Measurements from ENCODE around the gene NSD1.

NSD1 gene

DNA sequence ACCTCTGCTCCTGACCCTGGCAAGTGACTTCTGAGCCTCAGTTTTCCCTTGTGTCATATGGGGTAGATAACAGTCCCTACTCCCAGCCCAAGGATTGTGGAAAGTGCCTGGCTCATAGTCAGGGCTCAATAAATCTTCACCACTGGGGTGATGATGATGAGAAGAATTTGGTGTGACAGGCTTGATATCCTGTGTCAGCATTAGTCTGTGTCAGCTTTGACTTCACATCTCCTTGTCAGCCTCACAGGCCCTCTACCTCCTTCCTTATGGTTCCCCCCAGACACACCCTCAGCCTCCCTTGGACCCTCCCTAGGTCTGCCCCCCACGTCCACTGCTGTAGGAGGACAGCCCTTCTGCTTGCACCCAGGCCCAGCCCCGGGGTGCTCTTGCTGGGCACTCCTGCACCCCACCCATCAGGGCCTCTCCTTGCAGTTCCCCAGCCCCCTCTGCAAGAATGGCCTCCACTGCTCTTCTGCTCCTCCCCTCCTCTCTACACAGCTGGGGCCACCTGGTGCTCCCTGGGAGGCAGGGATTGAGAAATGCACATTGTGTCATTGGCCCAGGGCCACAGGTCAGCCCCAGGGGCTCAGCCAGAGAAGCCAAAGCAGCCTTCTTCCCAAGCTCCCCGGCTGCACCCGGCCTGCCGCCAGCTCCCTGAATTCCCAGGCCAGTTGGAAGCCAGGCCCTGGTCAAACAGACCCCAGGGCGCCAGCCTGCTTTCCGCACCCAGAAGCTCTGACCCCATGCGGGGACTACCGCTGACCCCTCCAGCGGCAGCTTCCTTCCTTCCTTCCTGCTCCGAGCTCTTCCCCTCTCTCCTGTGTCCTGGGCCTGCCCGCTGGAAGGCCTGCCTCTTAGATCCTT is 39.1 kb upstream of the NSD1 start:
- Mint-ChIP-seq H3K27me3 (peaks cover 8% of the 10 kb centered on the region), H3K4me3 (no peak overlapping the region), H3K4me1 (peaks cover 2% of the 10 kb centered on the region), H3K36me3 (peaks cover 2% of the 10 kb centered on the region), H3K27ac (no peak overlapping the region), H3K9me3 (no peaks in the 10 kb centered on the region)
- ATAC-seq (ENCODE audit: low read depth) (no peak), DNase-seq (ENCODE audit: low spot score in 2 of 2) (no peak)

GRCh38 chr5:177095088-177095669 is 38.4 kb upstream of the NSD1 start:
- Mint-ChIP-seq H3K36me3 (peaks cover 2% of the 10 kb centered on the region), H3K4me1 (peaks cover 7% of the 10 kb centered on the region), H3K4me3 (no peak overlapping the region), H3K27me3 (peaks cover 8% of the 10 kb centered on the region), H3K9me3 (no peaks in the 10 kb centered on the region), H3K27ac (no peak overlapping the region)
- DNase-seq (ENCODE audit: low spot score in 2 of 2), result no peak
- no peak for ATAC-seq (ENCODE audit: low read depth)

- H3K4me1 Mint-ChIP-seq, result peaks cover 7% of the 10 kb centered on the region
- H3K4me3 Mint-ChIP-seq, result no peak overlapping the region
- DNase-seq (ENCODE audit: low spot score in 2 of 2), result no peak
- no peak overlapping the region for H3K27ac Mint-ChIP-seq
- H3K9me3 Mint-ChIP-seq, result no peaks in the 10 kb centered on the region
- peaks cover 2% of the 10 kb centered on the region for H3K36me3 Mint-ChIP-seq
- peaks cover 12% of the 10 kb centered on the region for H3K27me3 Mint-ChIP-seq
- no peak for ATAC-seq (ENCODE audit: low read depth)
These were observed 37.2 kb upstream of the NSD1 start for GRCh38 chr5:177096162-177097015.

- Mint-ChIP-seq H3K36me3 (peaks cover 2% of the 10 kb centered on the region), H3K27ac (peak overlapping the region; percentile 39), H3K9me3 (no peaks in the 10 kb centered on the region), H3K4me1 (peaks cover 7% of the 10 kb centered on the region), H3K4me3 (no peak overlapping the region), H3K27me3 (peaks cover 12% of the 10 kb centered on the region)
- no peak for ATAC-seq (ENCODE audit: low read depth)
- no peak for DNase-seq (ENCODE audit: low spot score in 2 of 2)
These were observed 36.3 kb upstream of the NSD1 start for GRCh38 chr5:177097016-177097985.

DNA sequence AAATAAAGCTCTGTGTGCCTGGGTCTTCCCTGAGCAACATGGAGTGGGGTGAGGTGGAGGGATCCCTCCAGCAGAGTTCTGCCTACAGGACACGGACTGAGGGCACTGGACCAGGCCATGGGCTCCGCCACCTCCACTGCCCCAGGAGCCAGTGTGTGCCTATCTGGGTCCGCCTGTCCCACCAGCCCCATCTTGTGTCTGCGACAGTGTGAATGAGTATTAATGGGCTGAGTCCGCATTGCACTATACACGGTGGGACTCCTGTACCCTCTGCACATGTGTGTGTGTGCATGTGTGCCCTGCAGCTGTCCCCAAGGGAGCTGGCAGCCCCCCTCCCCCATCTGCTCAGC is 35.5 kb upstream of the NSD1 start:
- DNase-seq (ENCODE audit: low spot score in 2 of 2) (no peak), ATAC-seq (ENCODE audit: low read depth) (no peak)
- H3K36me3 Mint-ChIP-seq, result peaks cover 2% of the 10 kb centered on the region
- H3K9me3 Mint-ChIP-seq, result no peaks in the 10 kb centered on the region
- no peak overlapping the region for H3K4me3 Mint-ChIP-seq
- H3K27me3 Mint-ChIP-seq, result peaks cover 12% of the 10 kb centered on the region
- no peak overlapping the region for H3K27ac Mint-ChIP-seq
- peaks cover 7% of the 10 kb centered on the region for H3K4me1 Mint-ChIP-seq

- H3K4me1 Mint-ChIP-seq, result peaks cover 7% of the 10 kb centered on the region
- H3K9me3 Mint-ChIP-seq, result no peaks in the 10 kb centered on the region
- H3K36me3 Mint-ChIP-seq, result peaks cover 2% of the 10 kb centered on the region
- ATAC-seq (ENCODE audit: low read depth) (no peak), DNase-seq (ENCODE audit: low spot score in 2 of 2) (no peak)
- no peak overlapping the region for H3K4me3 Mint-ChIP-seq
- peaks cover 14% of the 10 kb centered on the region for H3K27me3 Mint-ChIP-seq
- no peak overlapping the region for H3K27ac Mint-ChIP-seq
These were observed 35.0 kb upstream of the NSD1 start for GRCh38 chr5:177098470-177099141.

GRCh38 chr5:177099422-177100093 is 34.0 kb upstream of the NSD1 start:
- ATAC-seq (ENCODE audit: low read depth), result peak; percentile 88
- H3K4me1 Mint-ChIP-seq, result peaks cover 7% of the 10 kb centered on the region
- H3K36me3 Mint-ChIP-seq, result peaks cover 2% of the 10 kb centered on the region
- peak overlapping the region; percentile 78 for H3K27ac Mint-ChIP-seq
- H3K27me3 Mint-ChIP-seq, result peaks cover 14% of the 10 kb centered on the region
- no peaks in the 10 kb centered on the region for H3K9me3 Mint-ChIP-seq
- no peak for DNase-seq (ENCODE audit: low spot score in 2 of 2)
- no peak overlapping the region for H3K4me3 Mint-ChIP-seq

DNA sequence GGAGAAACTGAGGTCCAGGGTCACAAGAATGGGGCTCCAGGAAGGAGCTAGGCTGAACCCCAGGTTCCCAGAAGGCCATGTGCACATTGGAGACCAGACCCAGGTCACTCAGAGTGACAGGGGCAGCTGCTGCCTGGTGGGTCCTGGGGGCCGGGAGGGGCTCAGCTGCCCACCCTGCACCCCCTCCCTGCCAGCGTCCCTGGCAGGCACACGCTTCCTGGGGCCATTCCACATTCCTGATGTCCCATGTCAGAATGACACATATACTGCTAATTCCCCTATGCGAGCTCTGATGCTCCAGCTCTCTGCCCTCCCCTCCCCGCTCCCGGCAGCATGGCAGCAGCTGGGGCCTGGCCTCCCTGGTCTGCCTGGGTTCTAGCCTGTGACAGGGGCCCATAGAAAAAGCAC is 32.9 kb upstream of the NSD1 start:
- Mint-ChIP-seq H3K4me1 (peaks cover 7% of the 10 kb centered on the region), H3K27me3 (peaks cover 13% of the 10 kb centered on the region), H3K4me3 (no peak overlapping the region), H3K27ac (no peak overlapping the region), H3K36me3 (peaks cover 2% of the 10 kb centered on the region), H3K9me3 (no peaks in the 10 kb centered on the region)
- ATAC-seq (ENCODE audit: low read depth) (no peak), DNase-seq (ENCODE audit: low spot score in 2 of 2) (no peak)

GRCh38 chr5:177103523-177104253 is 29.9 kb upstream of the NSD1 start:
- no peaks in the 10 kb centered on the region for H3K9me3 Mint-ChIP-seq
- H3K27me3 Mint-ChIP-seq, result peaks cover 12% of the 10 kb centered on the region
- no peak for DNase-seq (ENCODE audit: low spot score in 2 of 2)
- no peak overlapping the region for H3K4me3 Mint-ChIP-seq
- ATAC-seq (ENCODE audit: low read depth), result no peak
- H3K36me3 Mint-ChIP-seq, result no peaks in the 10 kb centered on the region
- no peak overlapping the region for H3K27ac Mint-ChIP-seq
- H3K4me1 Mint-ChIP-seq, result peaks cover 5% of the 10 kb centered on the region

DNA sequence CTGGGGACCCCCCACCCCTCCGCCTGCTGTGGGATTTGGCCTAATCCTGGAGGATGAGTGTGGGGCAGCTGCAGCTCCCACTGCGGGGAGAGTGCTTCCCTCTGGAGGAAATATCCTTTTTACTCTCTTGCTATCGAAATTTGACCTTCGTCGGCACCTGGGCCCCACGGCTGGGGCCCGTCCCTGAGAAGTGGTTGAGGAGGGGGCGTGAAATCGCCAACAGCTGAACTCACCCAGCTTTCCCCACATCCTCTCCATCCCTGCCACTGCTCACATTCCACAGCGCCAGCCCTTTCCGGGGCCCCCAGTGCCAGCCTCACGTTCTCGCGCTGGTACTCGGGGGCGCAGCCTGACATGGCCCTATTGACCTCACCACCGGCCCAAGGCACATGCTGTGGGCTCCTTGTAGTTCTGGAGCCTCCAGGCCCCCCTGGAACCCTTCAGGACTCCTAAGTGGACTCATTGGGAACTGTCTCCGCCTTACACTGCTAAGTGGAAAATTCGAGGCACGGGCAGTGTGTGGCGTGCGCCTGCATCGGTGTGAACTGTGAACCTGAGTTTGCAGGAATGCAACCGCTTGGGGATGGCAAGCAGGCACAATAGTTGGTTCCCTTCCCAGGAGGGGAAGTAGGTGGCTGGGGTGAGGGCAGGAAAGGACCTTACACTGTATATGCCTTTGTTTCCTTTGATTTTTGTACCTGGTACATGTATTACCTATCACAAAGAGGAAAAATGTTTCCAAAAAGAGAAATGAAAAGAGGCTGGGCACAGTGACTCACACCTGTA is 27.7 kb upstream of the NSD1 start:
- H3K27me3 Mint-ChIP-seq, result peaks cover 4% of the 10 kb centered on the region
- H3K4me1 Mint-ChIP-seq, result no peaks in the 10 kb centered on the region
- H3K9me3 Mint-ChIP-seq, result no peaks in the 10 kb centered on the region
- no peak overlapping the region for H3K27ac Mint-ChIP-seq
- no peaks in the 10 kb centered on the region for H3K36me3 Mint-ChIP-seq
- DNase-seq (ENCODE audit: low spot score in 2 of 2), result no peak
- H3K4me3 Mint-ChIP-seq, result no peak overlapping the region
- ATAC-seq (ENCODE audit: low read depth), result no peak

- peaks cover 4% of the 10 kb centered on the region for H3K27me3 Mint-ChIP-seq
- ATAC-seq (ENCODE audit: low read depth) (no peak), DNase-seq (ENCODE audit: low spot score in 2 of 2) (no peak)
- no peak overlapping the region for H3K4me3 Mint-ChIP-seq
- no peaks in the 10 kb centered on the region for H3K36me3 Mint-ChIP-seq
- H3K27ac Mint-ChIP-seq, result no peak overlapping the region
- H3K4me1 Mint-ChIP-seq, result peaks cover 4% of the 10 kb centered on the region
- H3K9me3 Mint-ChIP-seq, result no peaks in the 10 kb centered on the region
These were observed 26.4 kb upstream of the NSD1 start for GRCh38 chr5:177107159-177107558.

All from memory B cell (primary cell).